Measurements from ENCODE around the gene SLC6A3.
A peak's percentile ranks its signal among the peaks of the same experiment; 100 is the strongest.

The SLC6A3 gene

DNA sequence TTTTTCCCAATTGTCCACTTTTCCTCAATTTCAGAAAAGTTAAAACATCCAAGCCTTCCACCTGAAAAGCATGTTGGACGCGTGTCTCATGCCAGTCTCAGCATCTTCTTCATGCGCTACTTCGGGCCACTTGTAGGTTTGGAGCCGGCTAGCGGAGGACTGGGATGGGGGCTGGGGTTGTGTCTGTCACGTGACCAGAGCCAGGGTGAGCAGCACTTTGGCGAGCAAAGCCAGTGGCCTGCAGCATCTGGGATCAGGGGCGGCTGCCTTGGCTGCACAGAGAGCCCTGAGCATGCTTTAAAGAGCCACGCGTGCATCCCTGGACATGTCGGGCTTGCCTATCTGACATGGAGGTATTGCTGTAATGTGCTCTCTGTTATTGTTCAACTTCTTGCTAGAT lies 41.2 kb downstream of the SLC6A3 start:
- no peak for DNase-seq

DNA sequence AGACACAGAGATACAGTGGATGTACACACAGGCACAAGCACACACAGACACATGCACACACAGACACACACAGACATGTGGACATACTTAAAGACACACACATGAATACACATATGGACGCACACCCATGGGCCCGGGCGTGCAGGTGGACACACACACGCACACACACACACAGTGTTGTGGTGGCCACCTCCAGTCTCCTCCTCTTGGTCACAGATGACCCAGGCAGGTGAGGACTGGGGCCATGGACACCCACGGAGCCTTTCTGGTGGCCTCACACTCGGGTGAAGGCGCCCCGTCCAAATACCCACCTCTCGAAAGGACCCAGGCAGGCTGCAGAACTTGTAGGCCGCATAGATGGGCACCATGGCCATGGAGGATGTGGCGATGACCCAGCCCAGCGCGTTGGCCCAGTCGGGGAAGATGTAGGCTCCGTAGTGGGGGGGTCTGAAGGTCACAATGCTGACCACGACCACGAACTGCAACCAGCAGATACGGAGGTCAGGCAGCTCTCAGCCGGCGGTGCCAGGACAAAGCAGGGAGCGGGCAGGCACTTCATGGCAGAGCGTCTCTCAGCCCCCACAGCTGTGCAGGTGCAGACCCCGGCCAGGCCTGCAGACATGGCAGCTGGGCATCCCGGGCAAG lies 42.5 kb downstream of the SLC6A3 start:
- DNase-seq = no peak

DNA sequence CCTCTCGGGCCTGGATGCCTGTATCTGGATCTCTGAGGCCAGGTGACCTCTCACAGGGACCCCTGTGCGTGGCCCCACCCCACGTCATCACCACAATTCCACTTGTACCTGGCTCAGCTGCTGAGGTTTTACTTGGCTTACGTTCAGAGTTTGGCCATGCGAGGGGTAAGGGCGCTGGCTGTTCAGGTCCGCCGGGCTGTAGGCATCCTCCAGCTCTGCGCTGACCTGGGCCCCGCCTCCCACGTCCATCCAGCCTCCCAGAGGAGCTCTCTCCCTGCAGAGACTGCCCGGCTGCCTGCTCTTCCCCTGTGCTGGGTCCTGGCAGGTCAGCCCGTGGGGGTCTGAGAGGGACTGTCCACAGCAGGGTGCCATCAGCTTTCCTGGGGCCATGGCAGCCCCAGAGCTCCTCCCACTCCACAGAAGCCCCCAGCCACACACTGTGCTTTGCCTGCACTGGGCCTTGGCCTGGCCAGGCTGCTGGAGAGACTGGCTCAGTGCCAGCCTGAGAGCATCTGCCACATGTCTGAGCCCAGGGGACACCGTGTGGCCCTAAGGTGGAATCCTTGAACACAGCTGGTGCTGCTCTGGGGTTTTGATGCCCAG lies 43.6 kb downstream of the SLC6A3 start:
- no peak for DNase-seq

DNA sequence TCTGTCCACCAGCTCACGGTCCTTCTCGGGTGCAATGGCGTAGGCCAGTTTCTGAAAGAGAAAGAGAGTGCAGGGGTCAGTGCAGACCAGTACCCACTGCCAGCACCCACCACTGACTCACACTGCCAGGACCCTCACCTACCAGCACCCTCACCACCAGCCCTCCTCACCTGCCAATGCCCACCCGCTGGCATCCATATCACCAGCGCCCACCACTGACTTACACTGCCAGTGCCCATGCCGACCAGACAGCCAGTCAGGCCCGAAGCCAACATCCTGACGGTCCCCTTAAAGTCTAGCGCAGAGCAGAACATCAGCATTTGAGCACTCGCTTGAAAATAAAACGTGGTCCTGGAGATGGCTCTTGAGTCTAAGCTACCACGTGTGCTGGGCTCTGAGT lies 44.3 kb downstream of the SLC6A3 start:
- no peak for DNase-seq

DNA sequence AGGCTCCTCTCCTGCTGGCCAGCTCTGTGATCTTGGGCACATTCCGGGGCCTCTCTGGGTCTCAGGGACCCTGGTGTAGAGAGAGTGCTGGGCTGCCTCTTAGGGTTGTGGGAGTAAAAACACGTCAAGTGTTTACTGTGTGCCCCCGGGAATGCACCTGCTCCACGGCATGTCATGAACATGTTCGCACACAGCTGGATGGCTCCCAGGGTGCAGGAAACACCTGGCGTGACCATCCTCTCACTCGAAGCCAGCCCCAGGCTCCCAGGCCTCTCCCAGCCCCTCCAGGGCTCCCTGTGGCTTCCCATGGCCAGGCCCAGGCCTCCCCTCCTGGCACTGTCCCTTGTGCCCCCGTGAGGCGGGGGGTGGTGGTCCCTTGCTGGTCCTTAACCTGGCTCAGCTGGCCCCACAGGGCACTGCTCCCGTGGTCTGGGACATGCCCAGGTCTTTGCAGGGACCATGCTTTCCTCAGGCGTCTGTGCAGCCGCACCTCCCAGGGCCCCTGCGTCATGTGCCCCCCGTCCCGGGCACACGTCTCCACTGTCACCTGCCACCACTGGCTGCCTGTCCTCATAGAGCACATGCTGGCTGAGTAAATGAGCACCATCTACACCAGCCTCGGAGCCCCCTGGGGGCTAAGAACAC lies 44.9 kb downstream of the SLC6A3 start:
- DNase-seq = no peak

DNA sequence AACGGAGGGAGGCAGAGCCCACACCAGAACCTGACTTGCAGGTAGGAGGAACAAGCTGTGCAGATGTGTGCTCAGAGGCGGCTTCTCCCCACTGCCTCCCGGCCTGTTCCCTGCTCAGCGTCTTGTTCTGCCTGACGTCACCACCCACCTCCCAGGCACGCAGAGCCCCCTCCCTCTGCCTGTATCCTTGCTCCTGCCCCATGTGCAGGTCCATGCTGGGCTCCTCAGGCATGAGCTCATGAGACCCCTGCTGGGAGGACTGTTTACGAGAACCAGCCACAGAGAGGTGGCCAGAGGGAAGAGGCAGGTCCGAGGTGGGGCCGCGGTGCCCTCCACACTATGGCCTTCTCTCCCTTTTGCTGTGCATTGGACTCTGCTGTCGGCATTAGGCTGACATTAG lies 45.5 kb downstream of the SLC6A3 start:
- no peak for DNase-seq

DNA sequence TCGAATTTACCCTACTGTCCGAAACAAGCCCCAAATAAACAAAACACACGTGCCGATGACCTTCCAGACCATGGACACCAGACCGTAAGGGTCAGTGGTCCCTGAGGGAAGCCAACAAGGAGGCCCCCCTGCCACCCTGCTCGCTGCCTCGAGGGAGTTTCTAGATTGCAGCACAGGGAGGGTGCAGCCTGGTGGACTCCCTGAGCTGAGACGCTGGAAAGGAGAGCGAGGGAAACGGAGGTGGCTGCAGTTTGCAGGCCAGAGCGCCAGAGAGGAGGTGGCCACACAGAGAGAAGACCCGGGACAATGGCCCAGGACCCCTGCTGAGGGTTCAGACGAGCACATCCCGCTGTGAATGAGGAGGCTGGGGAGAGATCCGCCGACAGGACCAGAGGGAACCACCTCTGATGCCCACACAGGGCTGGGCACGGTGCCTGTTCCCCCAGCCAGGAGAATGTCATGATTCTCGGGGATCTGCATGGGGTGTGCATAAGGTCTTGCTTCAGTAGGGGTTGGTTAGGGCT lies 48.9 kb downstream of the SLC6A3 start:
- no peak for DNase-seq

DNA sequence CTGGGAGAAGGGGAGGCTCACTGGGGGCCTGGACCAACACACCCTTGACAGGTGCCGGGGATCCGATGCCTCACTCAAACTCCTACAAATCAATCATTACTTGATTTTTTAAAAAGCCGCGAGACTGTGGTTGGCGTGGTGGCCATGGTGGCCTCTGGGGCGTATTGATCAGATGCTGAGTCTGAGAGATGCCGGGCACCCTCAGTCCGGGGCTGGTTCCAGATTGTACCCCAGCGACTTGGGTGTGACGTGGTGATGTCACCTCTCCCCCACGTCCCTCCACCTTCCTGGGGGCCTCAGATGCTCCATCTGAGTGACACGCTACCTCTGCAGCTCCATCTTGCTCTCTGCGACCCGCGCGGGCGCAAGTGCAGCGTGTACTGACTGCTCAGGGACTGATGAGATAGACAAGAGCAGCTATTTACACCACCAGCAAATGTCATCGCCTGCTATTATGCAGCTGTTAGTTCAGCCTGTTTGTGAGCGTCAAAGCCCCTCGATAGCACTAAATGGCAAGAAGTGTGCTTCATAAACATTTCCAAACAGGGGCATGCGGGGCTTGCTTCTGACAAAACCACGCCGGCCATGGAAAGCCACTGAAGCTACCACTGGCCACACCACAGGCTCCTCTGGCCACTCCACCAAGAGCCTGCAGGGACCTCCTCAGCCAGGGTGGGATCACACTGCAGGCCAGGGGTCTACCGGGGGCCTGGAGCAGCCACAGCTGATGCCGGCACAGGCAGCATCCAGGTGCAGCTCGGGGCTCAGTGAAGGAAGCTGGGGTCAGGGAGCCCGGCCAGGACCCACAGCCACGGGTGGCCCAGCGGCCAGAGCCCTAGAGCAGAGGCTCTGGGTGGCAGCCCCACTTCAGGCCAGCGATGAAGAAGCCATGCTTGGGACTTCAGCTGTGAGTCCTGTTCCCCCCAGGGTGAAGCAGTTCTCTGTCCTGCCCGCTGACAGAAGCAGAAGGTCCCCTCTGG lies 50.1 kb downstream of the SLC6A3 start:
- no peak for DNase-seq

DNA sequence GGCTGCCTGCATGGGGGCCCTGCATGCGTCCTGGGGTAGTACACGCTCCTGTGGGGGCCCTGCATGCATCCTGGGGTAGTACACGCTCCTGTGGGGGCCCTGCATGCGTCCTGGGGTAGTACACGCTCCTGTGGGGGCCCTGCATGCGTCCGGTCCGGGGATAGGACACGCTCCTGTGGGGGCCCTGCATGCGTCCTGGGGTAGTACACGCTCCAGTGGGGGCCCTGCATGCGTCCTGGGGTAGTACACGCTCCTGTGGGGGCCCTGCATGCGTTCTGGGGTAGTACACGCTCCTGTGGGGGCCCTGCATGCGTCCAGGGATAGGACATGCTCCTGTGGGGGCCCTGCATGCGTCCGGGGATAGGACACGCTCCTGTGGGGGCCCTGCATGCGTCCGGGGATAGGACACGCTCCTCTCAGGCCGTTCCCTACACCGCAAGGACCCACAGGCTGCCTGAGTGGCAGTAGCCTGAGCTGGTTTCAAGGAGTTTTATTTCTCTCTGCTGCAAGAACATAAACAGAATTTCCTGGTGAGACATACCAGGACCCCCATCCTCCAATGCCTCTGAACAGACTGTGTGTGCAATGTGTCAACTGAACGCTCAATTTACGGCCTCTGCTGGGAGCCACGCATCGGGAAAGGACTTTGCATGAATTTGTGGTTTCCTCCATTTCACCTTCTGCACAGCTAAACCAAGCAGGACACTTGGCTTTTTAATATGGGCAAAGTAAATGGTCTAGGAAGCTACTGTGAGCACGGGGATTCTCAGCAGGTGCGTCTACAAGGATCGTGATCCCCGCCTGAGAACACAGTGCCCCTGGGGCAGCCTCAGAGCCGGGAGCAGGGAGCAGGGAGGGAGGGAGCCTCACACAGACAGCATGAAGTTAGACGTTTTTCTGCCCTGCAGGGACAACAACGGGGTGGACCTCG lies 51.4 kb downstream of the SLC6A3 start:
- DNase-seq = no peak

DNA sequence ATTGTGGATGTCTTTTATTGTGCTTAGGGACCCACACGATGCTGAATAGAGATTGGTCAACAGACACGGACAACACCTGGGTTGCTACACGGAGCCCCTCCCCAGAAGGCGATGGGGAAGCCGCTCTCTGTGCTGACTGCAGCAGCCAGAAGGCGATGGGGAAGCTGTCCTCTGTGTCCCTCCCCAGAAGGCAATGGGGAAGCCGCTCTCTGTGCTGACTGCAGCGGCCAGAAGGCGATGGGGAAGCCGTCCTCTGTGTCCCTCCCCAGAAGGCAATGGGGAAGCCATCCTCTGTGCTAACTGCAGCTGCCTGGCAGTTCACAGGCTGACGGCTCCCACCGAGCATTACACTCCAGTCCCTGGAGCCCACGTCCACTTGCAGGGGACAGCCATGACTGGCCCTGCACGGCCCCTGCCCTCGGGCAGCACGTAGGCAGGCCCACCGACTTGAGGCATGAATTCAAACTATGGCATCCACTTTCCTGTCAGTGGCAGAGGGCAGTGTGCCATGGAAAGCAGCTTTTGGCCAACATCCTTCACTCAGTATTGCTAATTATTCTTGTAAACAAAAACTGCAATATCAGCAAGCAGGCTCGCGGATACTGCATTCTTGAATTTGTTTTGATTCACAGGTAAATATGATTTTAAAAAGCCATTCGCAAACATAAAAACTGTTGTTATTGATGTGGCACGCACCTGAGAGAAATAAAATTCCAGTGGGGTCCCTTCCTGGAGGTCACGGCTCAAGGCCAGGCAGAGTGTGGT lies 52.3 kb downstream of the SLC6A3 start:
- no peak for DNase-seq

DNA sequence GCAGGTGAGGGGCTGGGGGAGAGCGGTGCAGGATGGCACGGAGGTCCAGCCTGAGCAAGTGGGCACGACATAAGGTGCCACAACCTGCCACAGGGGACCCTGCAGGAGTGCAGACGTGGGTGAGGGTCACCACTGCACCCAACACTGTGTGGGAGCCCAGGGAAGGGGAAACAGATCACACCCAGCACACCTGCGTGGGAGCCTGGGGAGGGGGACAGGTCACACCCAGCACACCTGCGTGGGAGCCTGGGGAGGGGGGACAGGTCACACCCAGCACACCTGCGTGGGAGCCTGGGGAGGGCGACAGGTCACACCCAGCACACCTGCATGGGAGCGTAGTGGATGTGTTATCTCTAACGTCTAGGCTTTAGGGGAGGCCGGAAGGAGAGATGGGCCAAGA lies 53.0 kb downstream of the SLC6A3 start:
- no peak for DNase-seq

DNA sequence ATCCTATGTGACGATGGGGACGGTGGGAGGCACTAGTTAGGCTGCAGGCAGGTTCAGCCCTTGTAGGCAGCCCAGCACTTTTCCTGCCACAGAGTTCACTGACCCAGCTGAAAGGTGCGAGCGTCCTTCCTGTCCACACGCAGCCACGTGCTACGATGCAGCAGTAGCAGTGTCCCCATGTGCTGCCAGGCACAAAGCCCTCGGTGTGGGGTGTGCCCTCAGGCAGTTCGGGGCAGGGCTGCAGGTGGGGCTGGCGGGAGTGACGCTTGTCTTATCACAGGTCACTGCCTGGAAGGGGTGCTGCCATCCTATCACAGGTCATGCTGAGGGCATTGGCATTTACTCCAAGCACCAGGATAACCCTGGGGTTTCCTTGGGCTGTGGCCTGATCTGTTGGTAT lies 53.5 kb downstream of the SLC6A3 start:
- no peak for DNase-seq

DNA sequence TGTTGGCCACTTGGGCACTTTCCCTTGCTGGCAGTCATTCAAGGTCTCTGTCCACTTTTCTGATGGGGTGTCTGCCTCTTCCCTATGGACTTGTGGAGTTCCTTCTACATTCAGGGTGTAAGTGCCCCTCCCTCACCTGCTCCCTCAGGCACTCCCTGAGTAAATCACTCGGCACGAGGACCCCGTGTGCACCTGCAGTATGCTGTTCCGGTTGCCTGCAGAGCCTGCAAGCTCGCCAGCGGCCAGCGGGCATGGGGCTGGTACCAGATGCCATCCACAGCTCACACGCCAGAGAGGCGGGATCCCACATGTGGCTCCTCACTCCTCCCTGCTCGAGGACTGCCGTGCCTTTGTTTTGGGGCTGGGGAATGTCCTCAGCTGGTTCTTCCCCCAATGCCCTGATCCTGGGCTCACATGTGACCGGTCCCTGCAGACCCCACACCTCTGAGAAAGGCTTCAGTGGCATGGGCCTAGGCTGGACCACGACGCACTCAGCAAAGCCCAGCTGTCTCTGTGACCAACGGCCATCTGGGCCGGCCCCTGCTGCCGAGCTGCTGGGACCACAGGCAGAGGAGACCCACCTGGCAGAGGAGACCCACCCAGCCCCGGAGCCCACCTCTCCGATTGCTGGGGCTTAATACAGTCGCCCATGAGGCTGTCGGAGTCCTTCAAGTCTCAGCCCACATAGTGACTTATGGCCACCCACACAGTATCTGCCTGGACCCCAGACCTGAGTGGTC lies 54.2 kb downstream of the SLC6A3 start:
- no peak for DNase-seq

DNA sequence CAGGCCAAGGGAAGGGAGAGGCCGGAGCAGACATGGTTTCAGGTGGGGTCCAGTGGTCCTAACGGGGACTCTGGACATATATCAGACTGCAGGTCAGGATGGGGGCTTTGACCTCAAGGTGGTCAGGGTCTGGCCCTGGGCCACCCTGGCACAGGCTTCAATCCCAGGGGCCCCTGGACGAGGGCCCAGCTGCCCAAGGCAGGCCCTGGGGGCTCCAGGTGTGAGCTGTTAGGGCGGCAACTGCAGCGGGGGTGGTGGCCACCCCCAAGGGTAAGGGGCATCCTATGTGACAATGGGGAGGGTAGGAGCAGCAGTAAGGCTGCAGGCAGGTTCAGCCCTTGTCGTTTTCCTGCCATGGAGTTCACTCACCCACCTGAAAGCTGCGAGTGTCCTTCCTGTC lies 54.9 kb downstream of the SLC6A3 start:
- no peak for DNase-seq

DNA sequence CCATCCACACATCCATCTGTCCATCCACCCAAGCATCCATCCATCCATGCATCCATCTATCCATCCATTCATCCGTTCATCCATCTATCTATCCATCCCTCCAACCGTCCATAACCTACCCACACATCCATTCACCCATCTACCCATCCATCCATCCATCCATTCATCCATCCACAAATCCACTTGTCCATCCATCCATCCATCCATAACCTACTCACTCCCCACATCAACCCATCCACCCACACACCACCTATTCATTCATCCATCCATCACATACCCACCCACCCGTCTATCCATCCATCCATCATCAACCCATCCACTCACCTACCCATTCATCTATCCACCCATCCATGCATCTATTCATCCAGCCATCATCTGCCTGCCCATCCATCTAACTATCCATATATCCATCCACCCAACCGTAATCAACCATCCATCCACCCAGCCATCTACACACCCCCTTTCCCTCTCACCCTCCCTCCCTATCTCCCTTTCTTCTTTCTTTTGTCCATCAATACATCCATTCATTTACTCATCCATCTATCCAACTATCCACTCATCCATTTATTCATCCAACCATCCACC lies 56.8 kb downstream of the SLC6A3 start:
- DNase-seq = no peak

DNA sequence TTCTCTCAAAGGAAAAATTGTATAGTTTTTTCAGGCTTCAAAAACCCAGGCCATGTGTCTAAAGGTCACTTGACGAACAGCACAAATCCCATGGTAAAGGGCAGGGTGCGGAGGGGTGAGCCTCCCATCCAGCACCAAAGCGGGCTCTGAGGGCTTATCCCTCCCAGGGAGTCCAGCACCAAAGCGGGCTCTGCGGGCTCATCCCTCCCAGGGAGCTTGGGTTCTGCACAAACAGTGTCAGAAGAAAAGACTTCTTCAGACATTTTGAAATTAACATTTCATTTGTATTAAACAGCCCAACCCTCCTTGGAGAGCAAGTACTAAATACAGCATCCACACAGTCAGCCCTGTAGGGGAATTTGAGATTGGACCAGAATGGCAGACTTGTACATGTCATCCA lies 57.4 kb downstream of the SLC6A3 start:
- no peak for DNase-seq

DNA sequence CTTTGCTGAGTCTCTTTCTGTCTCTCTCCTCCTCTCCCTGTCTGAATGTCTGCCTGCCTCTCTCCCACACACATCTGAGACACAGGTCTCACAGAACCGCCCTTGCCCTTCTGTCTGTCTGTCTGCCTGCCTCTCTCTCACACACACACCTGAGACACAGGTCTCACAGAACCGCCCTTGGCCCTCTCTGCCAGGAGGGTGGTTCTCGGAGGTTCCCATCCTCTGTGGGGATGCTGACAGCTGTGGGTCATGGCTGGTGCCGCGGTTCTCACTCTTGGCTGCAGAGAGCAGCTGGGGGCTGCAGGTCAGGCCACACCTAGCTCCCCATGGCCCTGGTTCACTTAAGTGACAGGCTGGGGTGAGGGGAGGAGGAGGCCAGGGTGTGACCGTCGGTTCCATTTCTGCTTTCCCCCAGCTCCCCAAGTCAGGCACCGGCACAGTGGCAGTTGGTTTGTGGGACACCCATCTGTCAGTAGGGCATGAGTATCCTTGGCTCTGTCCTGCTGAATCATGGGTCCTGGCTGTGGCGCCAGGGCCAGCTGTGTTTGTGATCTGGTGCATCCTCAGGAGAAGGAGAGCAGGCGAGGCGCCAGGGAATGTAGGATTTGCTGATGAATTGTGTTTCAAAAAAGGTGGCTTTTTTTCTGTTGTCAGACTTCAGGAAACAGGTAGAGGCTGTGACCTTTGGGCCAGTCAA lies 58.0 kb downstream of the SLC6A3 start:
- DNase-seq = no peak

DNA sequence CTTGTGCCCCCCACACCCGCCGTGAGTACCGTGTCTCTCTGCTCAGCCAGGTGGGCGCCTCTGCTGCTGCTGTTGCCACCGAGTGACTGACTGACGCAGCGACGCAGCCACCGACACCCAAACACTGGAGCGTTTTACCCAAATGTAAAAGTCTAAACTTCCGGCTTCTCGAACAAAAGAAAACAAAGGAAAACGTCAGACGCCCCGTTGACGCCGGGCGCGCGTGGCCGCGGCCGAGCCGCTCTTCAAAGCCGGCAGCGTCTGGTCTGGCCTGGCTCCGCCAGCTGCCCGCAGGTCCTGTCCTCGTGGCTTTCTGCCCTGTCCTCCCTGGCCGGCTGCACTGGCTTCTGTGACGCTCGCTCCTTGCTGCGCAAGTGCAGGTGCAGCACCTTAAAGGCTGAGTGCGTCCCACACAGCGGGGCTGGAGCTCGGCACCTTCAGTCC lies 58.9 kb downstream of the SLC6A3 start:
- peak; percentile 27 to 72 (median 49) for DNase-seq

All from activated naive CD4-positive, alpha-beta T cell (primary cell).